SIG-M5 treated with dmso at 0.1 percent for 504 hours (cell line): Measurements from ENCODE around the gene IBA57.

Source experiments
- DNase-seq: peaks from one replicate; lab custom pipeline; 2025; ENCODE audit not compliant: unreplicated experiment; lab: John Stamatoyannopoulos, UW

IBA57 gene

GRCh38 chr1:228144193-228144992 lies 21.2 kb upstream of the IBA57 start:
- no peak for DNase-seq

DNA sequence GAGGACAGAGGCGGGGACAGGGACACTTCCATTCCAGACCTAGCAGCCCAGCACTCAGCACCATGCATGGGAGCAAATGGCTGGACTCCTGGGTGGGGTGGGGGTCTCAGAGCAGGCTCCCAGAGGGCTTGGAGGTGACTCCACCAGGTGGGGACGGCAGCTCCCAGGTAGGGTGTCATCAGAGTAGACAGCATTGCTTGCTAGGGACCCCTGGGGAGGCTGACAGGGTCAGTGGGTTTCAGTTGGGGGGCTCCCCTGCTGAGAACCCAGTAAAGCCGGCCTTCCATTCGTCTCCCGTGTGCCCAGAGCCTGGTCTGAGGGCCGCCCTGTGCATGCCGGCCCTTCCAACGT lies 20.6 kb upstream of the IBA57 start:
- no peak for DNase-seq

DNA sequence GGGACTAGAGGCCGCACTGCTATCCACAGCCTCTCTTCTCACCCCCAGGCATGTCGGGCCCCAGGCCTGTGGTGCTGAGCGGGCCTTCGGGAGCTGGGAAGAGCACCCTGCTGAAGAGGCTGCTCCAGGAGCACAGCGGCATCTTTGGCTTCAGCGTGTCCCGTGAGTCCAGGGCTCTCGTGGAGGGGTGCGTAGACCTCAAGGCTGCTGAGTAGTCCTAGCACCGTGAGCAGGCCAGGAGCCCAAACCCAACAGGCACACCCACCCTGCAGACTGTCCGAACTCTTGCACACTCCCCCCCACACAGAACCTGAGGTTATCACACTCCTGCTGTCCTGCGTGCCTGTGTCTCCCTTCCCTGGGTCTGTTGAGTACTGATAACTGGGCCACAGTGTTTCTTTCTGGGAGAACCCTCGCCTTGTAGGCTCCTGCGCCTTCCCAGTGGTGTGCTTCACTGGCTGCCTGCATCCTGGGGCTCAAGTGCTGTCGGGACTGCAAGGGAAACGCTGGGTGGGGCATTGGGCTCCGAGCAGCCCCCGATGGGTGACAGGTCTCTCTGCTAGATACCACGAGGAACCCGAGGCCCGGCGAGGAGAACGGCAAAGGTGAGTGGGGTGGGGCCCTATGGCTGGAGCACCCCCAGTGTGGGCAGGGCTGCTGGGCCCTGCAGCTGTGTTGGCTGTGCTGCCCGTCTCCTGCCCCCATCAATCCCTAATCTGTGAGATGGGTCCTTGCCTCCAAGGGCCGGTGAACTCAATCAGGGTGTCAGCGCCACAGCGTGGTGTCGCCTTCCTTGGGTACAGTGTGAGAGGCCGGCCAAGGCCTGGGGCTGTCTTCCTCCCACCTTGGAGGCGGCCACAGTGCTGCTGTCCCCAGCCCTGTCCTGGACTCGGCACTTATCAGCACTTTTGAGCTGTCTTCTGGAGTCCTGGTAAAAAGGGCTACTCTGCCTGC lies 19.9 kb upstream of the IBA57 start:
- DNase-seq: no peak

GRCh38 chr1:228146417-228147150 lies 19.0 kb upstream of the IBA57 start:
- no peak for DNase-seq

DNA sequence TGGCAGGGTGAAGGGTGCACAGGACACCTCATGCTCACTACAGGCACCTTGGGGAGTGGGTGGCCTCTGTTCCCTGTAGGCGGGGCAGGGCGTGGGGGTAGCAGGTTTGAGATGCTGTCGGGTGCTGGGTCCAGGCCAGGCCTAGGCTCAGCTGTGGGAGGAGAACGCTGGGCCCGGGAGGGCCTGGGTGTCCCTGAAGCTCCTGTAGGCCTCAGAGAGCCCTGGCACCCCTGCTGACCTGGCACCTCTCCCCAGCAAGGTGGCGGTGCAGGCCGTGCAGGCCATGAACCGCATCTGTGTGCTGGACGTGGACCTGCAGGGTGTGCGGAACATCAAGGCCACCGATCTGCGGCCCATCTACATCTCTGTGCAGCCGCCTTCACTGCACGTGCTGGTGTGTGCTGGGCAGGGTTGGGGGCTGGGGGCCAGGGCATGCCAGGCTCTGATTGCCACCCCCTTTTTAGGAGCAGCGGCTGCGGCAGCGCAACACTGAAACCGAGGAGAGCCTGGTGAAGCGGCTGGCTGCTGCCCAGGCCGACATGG lies 18.4 kb upstream of the IBA57 start:
- no peak for DNase-seq

- no peak for DNase-seq
Observed at GRCh38 chr1:228147768-228148167, 17.8 kb upstream of the IBA57 start.

DNA sequence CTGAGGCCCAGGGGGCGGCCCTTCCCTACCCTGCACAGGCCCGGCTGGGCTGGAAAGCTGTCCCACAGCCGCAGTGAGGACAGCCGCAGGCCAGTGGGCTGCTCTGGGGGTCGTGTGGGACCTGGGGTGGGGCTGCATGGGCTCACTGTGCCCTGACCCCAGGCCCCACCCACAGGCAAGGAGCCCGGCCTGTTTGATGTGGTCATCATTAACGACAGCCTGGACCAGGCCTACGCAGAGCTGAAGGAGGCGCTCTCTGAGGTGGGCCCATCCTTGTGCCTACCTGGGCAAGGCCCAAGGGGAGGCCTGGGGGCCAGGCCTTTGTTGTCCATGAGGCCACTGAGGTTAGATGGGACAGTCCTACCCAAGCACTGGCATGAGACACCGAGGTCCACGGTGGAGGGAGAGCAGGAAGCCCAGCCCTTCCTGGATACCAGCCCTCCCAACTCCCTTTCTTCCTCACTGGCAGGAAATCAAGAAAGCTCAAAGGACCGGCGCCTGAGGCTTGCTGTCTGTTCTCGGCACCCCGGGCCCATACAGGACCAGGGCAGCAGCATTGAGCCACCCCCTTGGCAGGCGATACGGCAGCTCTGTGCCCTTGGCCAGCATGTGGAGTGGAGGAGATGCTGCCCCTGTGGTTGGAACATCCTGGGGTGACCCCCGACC lies 17.3 kb upstream of the IBA57 start:
- DNase-seq: no peak

DNA sequence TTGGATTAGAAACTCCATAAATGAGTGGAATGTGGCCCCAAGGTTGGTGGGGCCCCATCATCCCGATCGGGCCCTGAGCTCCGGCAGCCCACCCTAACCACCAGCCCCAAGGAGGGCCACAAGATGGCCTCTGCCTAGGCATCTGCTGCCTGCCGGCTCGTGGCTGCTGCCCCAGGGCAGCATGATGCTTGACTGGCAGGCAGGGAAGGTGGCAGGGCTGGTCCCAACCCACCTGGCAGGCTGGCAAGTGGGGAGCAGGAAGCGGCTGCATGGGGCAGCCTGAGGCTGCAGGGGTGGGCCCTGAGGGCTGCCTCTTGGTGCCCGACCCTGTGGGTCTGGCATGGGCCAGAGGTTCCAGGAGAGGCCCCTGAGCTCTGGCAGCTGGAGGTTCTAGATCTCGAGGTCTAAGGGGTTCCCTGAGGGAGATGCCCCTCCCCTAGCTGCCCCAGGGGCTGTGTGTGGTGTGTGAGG lies 16.6 kb upstream of the IBA57 start:
- DNase-seq: no peak

DNA sequence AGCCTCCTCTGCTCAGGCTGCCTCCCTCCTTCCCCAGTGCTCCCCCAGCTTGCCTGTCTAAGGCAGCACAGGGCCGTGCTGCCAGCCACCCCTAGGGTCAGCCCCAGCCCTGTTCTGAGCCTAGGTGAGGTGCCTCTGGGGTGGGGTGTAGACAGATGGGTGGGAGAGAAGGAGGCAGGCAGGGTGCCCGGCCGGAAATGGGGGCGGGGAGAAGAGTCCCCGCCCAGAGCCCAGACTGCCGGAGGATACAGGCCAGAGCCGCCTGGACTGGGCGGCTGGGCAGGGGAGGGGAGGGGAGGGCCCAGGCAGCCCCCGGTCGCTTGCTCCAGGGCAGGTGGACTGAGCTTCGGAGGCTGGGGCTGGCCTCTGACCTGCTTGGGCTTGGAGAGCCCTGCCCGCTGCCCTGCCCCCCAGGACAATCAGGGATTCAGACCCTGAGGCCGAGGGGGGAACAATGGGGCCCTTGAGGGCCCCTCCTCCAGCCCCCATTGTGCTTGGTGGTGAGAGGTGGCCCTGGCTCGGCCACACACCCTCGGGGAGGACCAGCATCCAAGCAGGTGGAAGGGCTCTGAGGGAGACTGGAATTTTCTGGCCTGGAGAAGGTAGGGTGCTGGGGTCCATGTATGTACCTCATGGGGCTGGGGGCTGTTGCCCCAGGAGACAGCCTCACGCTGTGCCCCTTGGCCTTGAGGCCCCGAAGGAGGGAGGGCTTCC lies 16.0 kb upstream of the IBA57 start, which contains the start of gene GJC2:
Gene GJC2, plus strand, starts transcription at position 525 of the 714 bp plus-strand sequence. CDS start 7,829 bp downstream, outside the sequence.
- DNase-seq: no peak

DNA sequence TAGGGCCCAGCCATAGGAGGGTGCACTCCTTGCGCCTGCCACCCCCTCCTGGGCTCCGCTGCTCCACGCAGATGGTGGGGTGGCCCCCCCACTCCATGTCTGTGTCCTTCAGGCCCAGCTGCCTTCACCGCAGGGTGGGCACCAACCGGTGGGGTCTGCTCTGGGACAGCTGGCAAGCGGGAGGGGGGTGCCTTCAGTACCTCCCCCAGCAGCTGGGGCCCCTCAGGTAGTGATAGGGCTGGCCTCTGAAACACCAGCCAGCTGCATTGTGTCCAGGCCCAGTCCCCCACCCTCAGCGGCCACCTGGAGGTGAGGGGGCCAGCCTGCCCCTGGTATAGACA lies 15.5 kb upstream of the IBA57 start:
- no peak for DNase-seq

DNA sequence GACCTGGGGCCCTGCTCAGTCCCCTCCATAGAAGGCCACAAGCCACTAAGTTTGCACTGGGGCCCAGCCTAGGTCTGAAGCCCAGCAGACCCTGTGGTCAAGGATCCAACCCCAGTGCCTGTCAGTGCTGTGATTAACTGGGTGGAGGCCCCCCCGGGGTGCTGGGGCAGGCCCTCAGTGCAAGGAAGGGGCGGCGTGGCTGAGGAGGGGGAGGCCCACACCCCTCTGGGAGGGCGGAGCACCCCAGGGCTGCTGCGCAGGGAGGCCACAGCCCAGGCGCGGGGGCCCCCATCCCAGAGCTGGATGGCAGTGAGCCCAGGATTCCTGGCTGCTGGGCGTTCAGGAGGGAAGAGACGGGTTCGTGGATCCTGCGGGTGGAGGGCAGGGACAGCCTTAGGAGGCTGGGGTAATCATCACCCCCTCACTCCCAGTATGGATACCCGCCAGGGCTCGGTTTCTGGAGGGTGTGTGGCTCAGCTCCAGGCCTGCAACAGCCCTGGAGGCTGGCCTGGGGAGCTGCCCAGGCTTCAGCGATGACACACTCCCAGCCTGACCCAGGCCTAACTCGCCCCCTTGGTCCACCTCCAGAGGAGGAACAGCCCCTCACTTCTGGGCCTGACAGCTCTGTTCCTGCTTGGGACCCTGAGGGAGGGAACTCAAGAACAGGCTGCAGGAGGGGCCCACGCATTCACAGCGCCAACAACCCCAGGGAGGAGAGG lies 15.0 kb upstream of the IBA57 start:
- no peak for DNase-seq

DNA sequence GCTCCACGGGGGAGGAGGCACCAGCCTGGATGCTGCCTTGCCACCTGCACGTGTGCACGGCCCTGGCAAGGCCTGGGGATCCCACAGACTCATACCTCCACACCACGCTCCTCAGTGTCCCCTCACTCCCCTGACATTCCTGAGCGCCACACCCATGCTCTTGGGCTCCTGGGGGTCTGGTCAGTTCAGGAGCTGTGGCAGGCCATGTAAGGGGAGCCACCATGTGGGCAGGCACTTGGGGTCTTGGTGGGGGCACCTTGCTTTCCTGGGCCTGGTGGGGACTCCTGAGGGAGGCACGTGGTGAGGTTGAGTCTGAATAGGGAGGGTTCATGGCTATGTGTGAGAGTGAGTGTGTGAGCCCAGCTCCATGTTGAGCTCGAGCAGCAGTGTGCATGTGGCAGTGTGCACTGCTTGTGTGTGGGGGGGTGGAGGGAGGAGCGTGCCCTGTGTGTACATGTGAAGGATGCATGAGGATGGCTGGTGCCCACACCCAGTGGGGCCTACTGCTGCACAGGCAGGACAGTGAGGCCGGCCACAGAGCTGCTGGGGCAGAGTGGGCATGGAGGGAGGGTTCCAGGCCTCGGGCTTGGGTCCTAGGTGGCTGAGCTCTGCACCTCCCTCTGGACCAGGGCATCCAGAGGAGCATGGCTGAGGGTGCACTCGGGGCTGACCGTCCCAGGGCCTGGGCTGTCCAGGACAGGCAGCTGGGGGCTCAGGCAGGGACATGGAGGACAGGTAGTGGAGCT lies 14.3 kb upstream of the IBA57 start:
- DNase-seq: no peak

DNA sequence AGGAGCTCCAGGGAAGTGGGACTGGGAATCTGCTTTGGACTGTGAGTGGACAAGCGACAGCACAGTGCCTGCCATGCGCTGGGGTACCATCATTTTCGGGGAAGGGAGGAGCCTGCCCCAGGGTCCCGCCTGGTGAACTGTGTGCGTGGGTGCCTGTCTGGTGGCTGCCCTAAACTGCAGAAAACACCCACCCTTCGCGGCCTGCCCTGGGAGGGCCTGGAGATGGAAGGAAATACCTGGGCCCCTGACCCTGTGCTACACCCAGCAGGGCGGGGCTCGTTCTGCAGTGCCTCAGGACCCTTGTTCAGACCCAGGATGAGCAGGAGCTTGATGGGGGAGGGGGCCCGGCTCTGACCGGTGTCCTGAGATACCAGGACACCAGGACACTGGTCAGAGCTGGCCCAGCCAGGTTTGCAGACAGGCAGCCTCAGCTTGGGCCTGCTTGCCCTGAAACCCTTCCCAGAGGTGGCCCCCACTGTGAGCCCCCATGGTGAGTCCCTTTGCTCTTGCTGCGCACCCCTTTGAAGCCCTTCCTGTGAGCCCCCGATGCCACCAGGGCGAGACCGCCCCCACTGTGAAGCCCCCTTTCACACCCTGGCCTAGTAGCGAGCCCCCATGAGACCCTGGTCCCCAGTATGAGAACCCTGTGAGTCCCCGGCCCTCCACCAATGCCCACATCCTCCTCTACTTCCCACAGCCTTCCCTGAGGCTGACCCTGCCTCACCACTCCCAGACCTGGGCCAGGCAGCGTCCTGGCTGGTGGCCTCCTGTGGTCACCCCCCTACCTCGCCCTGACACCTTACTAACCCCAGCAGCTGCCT lies 13.3 kb upstream of the IBA57 start:
- no peak for DNase-seq

DNA sequence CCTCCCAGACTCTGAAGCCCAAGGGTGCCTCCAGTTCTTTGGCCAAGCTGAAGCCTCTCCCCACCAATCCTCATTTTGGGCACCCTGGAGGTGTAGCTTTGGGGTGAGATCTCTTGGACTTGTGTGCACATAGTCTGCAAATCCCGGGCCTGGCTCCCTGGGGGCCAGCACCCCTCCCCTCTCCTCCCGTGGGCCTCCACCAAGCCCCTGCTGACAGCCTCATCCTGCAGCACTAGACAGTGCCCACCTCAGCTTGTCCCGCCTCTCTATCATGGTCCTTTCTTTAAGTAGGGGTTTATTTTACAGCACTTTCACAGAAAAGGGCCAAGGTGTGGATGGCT lies 12.7 kb upstream of the IBA57 start:
- DNase-seq: no peak

DNA sequence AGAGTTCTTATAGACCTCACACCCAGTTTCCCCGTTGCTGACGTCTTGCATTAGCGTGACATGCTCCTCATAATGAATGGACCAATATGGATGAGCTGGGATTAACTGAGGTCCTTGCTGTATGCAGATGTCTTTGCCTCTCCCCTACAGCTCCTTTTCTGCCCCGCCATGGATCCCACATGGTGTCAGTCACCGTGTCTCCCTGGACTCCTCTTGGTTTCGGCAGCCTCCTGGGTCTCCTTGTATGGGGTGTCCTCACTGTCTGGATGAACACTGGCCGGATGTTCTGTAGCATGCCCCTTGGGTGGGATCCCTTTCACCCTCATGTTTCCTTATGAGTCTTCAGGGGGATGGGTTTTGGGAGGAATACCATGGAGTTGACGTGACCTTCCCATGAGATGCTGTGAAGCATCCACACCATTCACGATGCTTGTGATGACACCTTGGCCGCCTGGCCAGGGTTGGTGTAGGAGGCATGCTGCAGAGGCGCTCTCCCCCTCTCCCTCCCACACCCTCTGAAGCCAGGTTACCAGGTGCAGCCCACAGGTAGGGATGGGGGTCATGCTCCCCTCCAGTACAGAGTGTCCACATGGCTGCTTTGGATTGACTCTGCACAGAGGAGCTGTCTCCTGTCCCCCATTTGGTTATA lies 11.5 kb upstream of the IBA57 start:
- no peak for DNase-seq

- no peak for DNase-seq
Observed at GRCh38 chr1:228154670-228155571, 10.7 kb upstream of the IBA57 start.
